NCI-H446 (cell line): ENCODE results near the gene OR10G3.
"Not testable (repeated sequence)": the region's sequence is repeated elsewhere in the genome, so short reads cannot be mapped to it uniquely, and the experiment has no call there.

ENCODE experiments used
- DNase-seq, 2 experiments: peaks; one replicate each; lab custom pipeline; 2025; lab: John Stamatoyannopoulos, UW

OR10G3 gene, protein sequence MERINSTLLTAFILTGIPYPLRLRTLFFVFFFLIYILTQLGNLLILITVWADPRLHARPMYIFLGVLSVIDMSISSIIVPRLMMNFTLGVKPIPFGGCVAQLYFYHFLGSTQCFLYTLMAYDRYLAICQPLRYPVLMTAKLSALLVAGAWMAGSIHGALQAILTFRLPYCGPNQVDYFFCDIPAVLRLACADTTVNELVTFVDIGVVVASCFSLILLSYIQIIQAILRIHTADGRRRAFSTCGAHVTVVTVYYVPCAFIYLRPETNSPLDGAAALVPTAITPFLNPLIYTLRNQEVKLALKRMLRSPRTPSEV

DNA sequence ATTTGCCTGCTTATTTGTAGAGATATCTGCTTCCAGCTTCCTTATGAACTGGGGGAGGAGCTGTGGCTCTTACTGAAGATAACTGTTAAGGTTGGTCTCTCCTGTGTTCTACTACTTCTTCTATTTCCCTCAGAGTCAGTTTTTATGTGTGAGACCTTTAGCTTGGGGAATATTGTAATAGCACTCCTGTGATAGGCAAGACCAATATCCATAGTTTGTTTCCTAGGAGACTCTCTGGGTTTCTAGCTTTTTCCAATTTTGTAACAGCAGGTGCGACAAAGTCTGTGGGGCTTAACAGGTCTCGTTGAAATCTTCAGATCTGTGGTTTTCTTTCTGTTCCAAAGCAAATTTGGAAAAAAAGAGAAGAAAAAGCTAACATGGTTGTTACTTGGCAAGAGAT is at the start of gene OR10G3:
OR10G3 (minus strand) TSS at position 101 of the 400 bp plus-strand sequence. CDS start 9,332 bp downstream, outside the sequence.
- no peak for DNase-seq

DNA sequence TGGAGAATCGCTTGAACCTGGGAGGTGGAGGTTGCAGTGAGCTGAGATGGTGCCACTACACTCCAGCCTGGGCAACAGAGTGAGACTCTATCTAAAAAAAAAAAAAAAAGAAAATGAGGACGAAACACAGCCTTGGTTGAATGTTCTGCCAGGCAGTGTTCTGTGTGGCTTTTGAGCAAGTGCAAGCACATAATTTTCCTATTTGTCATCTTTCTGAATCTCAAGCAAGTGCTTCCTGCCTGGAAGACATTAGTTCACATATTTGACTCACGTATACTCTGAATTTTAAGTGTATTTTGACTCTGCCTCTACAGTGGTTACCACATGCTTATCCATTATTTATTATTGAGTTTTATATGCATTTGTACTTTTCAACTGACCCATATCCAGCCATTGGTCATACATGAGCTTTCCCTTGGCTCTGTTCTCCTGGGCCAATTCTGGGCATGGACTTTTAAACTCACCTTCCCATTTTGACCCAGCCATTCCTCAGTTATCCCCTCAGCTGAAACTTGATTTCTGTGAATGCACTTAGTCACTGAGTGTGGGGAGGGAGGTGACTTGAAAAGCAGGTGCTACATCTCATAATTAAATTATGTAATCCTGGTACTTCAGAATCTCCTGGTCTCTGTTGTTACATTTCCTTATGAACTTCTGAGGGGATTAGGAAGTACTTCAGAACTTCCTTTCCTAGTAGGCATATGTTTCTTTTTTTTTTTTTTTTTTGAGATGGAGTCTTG is 46.8 kb upstream of the OR10G3 start:
- no peak for DNase-seq

- DNase-seq, result no peak
These were observed 37.7 kb upstream of the OR10G3 start for GRCh38 chr14:21617614-21618013.

DNA sequence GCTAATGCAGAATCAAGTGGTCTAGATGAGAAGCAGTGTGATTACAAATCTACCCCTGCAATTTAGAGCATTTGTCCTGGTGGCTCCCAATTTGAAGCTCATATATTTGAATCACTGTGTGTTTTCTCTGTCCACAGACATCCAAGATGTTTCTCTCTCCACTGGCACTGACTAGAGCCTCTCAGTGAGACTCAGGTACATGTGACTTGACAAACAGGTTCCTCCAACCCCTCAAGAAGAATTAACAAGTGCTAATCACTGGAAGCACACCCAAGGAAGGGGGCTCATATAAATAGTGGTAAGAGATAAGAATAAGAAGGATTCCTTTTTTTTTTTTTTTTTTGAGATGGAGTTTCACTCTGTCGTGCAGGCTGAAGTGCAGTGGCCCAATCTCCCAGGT is 34.4 kb upstream of the OR10G3 start:
- no peak for DNase-seq

GRCh38 chr14:21612324-21612723 is 32.4 kb upstream of the OR10G3 start:
- DNase-seq, result no peak

GRCh38 chr14:21602181-21602580 is 22.3 kb upstream of the OR10G3 start:
- DNase-seq, result not testable (repeated sequence)

GRCh38 chr14:21589317-21589716 is 9.4 kb upstream of the OR10G3 start:
- no peak for DNase-seq

GRCh38 chr14:21575661-21576060 is 4.2 kb downstream of the OR10G3 start:
- no peak for DNase-seq

GRCh38 chr14:21572604-21573003 is 7.3 kb downstream of the OR10G3 start:
- no peak for DNase-seq

DNA sequence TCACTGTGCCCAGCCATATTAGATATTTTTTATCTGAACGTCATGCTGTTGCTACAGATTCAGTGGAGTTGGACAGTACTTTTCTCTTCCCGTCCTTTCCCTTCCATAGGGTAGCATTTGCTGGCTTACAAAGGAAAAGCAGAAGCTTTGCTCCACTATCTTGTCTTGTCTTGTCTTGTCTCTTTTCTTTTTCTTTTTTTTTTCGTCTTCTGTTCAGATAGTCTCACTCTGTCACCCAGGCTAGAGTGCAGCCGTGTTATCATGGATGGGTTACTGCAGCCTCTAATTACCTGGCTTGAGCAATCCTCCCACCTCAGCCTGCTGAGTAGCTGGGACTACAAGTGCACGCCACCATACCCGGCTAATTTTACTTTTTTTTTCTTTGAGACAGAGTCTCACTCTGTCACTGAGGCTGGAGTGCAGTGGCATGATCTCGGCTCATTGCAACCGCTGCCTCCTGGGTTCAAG is 21.1 kb downstream of the OR10G3 start:
- DNase-seq, result no peak

GRCh38 chr14:21557084-21557901 is 22.6 kb downstream of the OR10G3 start:
- peak; percentile 88 to 93 for DNase-seq

GRCh38 chr14:21556378-21557083 is 23.3 kb downstream of the OR10G3 start:
- DNase-seq, result no peak

DNA sequence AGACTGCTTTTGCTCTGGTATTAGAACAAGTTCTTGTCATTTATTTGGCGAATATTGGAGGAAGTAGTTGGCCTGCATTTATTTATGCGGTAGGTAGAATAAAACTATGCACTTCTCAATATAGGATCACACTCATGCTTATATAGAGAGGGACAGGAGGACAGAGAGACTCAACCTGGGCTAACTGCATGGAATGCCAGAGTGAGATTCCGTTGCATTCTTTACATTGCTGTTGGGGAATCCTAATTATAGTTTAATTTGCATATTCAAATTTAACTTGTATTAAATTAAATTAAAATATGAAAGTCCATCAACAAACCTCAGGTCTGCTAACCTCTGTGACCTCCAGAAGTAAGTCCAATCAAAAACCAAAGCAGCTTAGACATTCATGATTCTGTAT is 26.6 kb downstream of the OR10G3 start:
- DNase-seq, result no peak

- DNase-seq, result not testable (repeated sequence)
These were observed 35.3 kb downstream of the OR10G3 start for GRCh38 chr14:21544588-21544987.

GRCh38 chr14:21543963-21544362 is 35.9 kb downstream of the OR10G3 start:
- peak in 1 of 2 experiments; percentile 49 for DNase-seq

GRCh38 chr14:21543521-21543960 is 36.3 kb downstream of the OR10G3 start:
- peak in 1 of 2 experiments; percentile 59 for DNase-seq

DNA sequence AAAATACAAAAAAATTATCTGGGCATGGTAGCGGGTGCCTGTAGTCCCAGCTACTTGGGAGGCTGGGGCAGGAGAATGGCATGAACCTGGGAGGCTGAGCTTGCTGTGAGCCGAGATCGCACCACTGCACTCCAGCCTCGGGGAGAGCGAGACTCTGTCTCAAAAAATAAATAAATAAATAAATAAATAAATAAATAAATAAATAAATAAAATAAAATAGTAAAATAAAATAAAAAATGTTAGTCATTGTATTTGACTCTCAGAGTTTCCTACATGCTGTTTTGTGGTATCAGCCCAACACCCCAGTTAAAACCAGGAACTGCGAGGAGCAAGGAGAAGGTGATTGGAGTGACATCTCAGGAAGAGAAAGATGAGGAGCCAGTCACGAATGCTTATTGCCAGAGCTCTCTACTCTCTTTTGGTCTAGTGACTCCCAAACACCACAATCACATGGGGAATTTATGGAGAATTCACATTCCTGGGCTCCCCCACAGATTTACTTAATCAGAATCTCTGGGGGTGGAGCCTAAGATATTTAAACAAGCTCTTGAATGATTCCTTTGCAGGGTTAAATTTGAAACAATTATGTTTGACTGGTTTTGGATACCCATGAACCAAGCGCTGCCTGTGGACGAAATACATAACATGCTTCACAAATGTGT is 38.3 kb downstream of the OR10G3 start:
- no peak for DNase-seq

DNA sequence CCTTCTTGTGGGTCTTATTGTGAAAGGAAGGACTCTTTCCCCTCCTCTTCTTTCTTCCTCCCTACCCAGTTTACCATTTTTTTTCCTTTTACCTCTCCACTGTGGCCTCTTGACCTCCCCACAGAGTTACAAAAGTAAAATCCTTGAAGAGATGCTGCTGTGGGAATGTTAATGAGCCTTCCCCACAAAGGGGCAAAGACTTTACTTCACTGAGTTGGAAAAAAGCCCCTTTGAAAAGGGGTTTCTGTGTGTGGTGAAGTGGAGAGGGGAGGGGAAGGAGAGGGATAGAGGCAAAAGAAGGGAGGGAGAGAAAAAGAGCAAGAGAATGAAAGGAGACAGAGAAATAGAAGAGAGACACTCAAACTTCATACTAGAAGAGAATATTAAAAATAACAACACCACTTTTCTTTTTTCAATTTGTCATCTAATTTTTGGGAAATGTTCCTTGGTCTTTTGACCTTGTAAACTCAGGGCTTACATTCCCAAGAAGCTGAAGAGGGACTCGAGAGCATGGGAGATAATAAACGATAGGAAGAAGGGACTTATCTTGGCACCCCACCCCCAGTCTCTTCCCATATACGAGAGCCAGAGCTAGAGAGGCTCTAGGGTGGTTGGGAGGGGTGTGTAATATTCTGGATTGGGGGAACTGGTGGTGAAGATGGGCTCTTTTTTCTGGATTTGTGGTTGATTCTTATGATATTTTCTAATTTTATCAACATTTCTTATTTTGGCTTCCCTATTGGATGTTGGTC is 40.5 kb downstream of the OR10G3 start:
- DNase-seq, result no peak

GRCh38 chr14:21537090-21537424 is 42.8 kb downstream of the OR10G3 start:
- no peak for DNase-seq

GRCh38 chr14:21536418-21537089 is 43.3 kb downstream of the OR10G3 start:
- DNase-seq, result no peak
